ENCODE measurements around the gene TP73.

TP73 gene

DNA sequence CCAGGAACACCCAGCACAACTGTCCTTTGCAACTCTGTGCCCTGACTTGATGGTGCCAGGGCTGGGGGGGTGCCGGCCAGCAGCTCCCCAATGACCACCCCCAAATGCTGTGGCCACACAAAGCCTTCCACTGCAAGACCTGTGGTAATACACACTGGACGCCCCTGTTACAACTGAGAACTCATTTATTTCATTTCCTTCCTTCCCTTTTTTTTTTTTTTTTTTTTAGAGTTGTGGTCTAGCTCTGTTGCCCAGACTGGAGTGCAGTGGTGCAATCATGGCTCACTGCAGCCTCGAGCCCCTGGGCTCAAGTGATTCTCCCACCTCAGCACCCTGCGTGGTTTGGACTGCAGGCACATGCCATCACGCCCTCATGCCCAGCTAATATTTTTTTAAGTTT is 25.2 kb downstream of the TP73 start:
- TF ChIP-seq SUZ12 (IDR thresholded peaks at IDR 0.05; ENCODE audit: extremely low read depth, insufficient read depth, insufficient read length) (no peak), YY1 (IDR thresholded peaks at IDR 0.05; ENCODE audit: insufficient read depth, insufficient read length) (no peak)
- no peak overlapping the region for H3K9ac ChIP-seq (ENCODE audit: insufficient read length, low read depth)
- no peak overlapping the region for H3K4me3 ChIP-seq (ENCODE audit: insufficient read length, low read depth)
- no peak for DNase-seq (ENCODE audit: low read depth, low spot score)
- H3K27me3 ChIP-seq (ENCODE audit: insufficient read depth, insufficient read length): peaks cover 3% of the 10 kb centered on the region
- no peaks in the 10 kb centered on the region for H3K36me3 ChIP-seq (ENCODE audit: insufficient read depth, insufficient read length, low read length)
- H3K9me3 ChIP-seq (ENCODE audit: insufficient read depth, low read length): no peaks in the 10 kb centered on the region
- peaks cover 17% of the 10 kb centered on the region for H3K4me1 ChIP-seq (ENCODE audit: insufficient read depth, insufficient read length)

DNA sequence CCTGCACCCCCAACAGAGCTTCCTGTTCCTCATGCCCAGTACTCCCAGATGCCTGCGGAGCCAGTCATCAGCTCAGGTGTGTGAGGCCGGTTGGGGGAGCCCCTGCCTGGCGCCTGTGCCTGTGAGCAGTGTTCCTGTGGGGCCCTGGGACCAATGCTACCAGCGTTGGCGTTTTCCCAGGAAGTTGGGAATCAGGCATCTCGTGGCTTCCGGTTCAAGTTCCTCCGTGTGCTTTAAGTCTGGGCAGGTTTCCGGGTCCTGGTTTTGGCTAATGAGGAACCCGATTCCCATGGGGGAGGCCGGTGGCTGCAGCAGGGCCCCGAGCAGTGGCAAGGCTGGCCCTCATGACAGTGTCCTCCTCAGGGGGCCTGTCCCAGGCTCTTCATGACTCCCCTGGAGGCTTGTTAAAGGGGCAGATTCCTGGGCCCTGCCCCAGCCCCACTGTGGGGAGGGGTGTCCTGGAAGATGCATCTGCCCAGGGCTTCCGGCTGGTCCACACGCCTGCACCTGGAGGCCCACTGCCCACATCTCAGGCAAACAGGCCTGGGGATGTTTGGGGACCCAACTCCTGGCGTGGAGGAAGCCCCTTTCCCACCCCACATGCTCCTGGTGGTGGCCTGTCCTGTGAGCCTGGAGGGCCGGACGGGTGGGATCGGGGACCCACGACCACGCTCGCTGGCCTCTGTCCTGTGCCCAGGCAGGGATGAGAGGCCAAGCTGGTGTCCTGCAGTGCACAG is 26.2 kb downstream of the TP73 start:
- Histone ChIP-seq H3K9me3 (ENCODE audit: insufficient read depth, low read length) (no peaks in the 10 kb centered on the region), H3K36me3 (ENCODE audit: insufficient read depth, insufficient read length, low read length) (no peaks in the 10 kb centered on the region), H3K27me3 (ENCODE audit: insufficient read depth, insufficient read length) (peaks cover 13% of the 10 kb centered on the region), H3K4me1 (ENCODE audit: insufficient read depth, insufficient read length) (peaks cover 19% of the 10 kb centered on the region), H3K4me3 (ENCODE audit: insufficient read length, low read depth) (no peak overlapping the region), H3K9ac (ENCODE audit: insufficient read length, low read depth) (no peak overlapping the region)
- TF ChIP-seq SUZ12 (IDR thresholded peaks at IDR 0.05; ENCODE audit: extremely low read depth, insufficient read depth, insufficient read length) (no peak), YY1 (IDR thresholded peaks at IDR 0.05; ENCODE audit: insufficient read depth, insufficient read length) (no peak), ZNF274 (IDR thresholded peaks at IDR 0.05; ENCODE audit: low read depth, low read length) (no peak)
- DNase-seq (ENCODE audit: low read depth, low spot score): no peak

- Histone ChIP-seq H3K4me1 (ENCODE audit: insufficient read depth, insufficient read length) (peaks cover 17% of the 10 kb centered on the region), H3K36me3 (ENCODE audit: insufficient read depth, insufficient read length, low read length) (no peaks in the 10 kb centered on the region), H3K4me3 (ENCODE audit: insufficient read length, low read depth) (no peak overlapping the region), H3K9ac (ENCODE audit: insufficient read length, low read depth) (no peak overlapping the region), H3K9me3 (ENCODE audit: insufficient read depth, low read length) (no peaks in the 10 kb centered on the region), H3K27me3 (ENCODE audit: insufficient read depth, insufficient read length) (peaks cover 18% of the 10 kb centered on the region)
- DNase-seq (ENCODE audit: low read depth, low spot score): no peak
- TF ChIP-seq YY1 (IDR thresholded peaks at IDR 0.05; ENCODE audit: insufficient read depth, insufficient read length) (no peak), ZNF274 (IDR thresholded peaks at IDR 0.05; ENCODE audit: low read depth, low read length) (no peak), SUZ12 (IDR thresholded peaks at IDR 0.05; ENCODE audit: extremely low read depth, insufficient read depth, insufficient read length) (no peak)
Measured at GRCh38 chr1:3679098-3679555, 26.8 kb downstream of the TP73 start.

GRCh38 chr1:3679799-3680453 is 27.6 kb downstream of the TP73 start:
- Histone ChIP-seq H3K4me1 (ENCODE audit: insufficient read depth, insufficient read length) (peaks cover 12% of the 10 kb centered on the region), H3K9ac (ENCODE audit: insufficient read length, low read depth) (no peak overlapping the region), H3K36me3 (ENCODE audit: insufficient read depth, insufficient read length, low read length) (no peaks in the 10 kb centered on the region), H3K4me3 (ENCODE audit: insufficient read length, low read depth) (no peak overlapping the region), H3K27me3 (ENCODE audit: insufficient read depth, insufficient read length) (peaks cover 26% of the 10 kb centered on the region), H3K9me3 (ENCODE audit: insufficient read depth, low read length) (no peaks in the 10 kb centered on the region)
- TF ChIP-seq YY1 (IDR thresholded peaks at IDR 0.05; ENCODE audit: insufficient read depth, insufficient read length) (no peak), ZNF274 (IDR thresholded peaks at IDR 0.05; ENCODE audit: low read depth, low read length) (no peak), SUZ12 (IDR thresholded peaks at IDR 0.05; ENCODE audit: extremely low read depth, insufficient read depth, insufficient read length) (no peak)
- DNase-seq (ENCODE audit: low read depth, low spot score): no peak

- no peak for DNase-seq (ENCODE audit: low read depth, low spot score)
Measured at GRCh38 chr1:3680488-3681230, 28.3 kb downstream of the TP73 start.

GRCh38 chr1:3681231-3681897 is 29.0 kb downstream of the TP73 start:
- Histone ChIP-seq H3K4me3 (ENCODE audit: insufficient read length, low read depth) (no peak overlapping the region), H3K27me3 (ENCODE audit: insufficient read depth, insufficient read length) (peaks cover 38% of the 10 kb centered on the region), H3K9ac (ENCODE audit: insufficient read length, low read depth) (no peak overlapping the region), H3K9me3 (ENCODE audit: insufficient read depth, low read length) (no peaks in the 10 kb centered on the region), H3K4me1 (ENCODE audit: insufficient read depth, insufficient read length) (peaks cover 12% of the 10 kb centered on the region), H3K36me3 (ENCODE audit: insufficient read depth, insufficient read length, low read length) (no peaks in the 10 kb centered on the region)
- DNase-seq (ENCODE audit: low read depth, low spot score): no peak
- TF ChIP-seq YY1 (IDR thresholded peaks at IDR 0.05; ENCODE audit: insufficient read depth, insufficient read length) (no peak), SUZ12 (IDR thresholded peaks at IDR 0.05; ENCODE audit: extremely low read depth, insufficient read depth, insufficient read length) (no peak), ZNF274 (IDR thresholded peaks at IDR 0.05; ENCODE audit: low read depth, low read length) (no peak)

More at GRCh38 chr1:3680488-3681230, 28.3 kb downstream of the TP73 start:
- Histone ChIP-seq H3K36me3 (ENCODE audit: insufficient read depth, insufficient read length, low read length) (no peaks in the 10 kb centered on the region), H3K4me1 (ENCODE audit: insufficient read depth, insufficient read length) (peaks cover 12% of the 10 kb centered on the region), H3K27me3 (ENCODE audit: insufficient read depth, insufficient read length) (peaks cover 32% of the 10 kb centered on the region), H3K9ac (ENCODE audit: insufficient read length, low read depth) (no peak overlapping the region), H3K4me3 (ENCODE audit: insufficient read length, low read depth) (no peak overlapping the region), H3K9me3 (ENCODE audit: insufficient read depth, low read length) (no peaks in the 10 kb centered on the region)
- TF ChIP-seq SUZ12 (IDR thresholded peaks at IDR 0.05; ENCODE audit: extremely low read depth, insufficient read depth, insufficient read length): no peak
- no peak for TF ChIP-seq ZNF274 (IDR thresholded peaks at IDR 0.05; ENCODE audit: low read depth, low read length)
- no peak for TF ChIP-seq YY1 (IDR thresholded peaks at IDR 0.05; ENCODE audit: insufficient read depth, insufficient read length)
